ENCODE measurements around the gene PSMB11. TPM values are rescaled to one million over a fixed set of nuclear protein-coding genes. Genes with fewer than 3 reads are reported as not detected.

Gene PSMB11
- total RNA-seq, 1 experiment from 2014 or later, result not detected

GRCh38 chr14:23068789-23069412, 26.9 kb downstream of the PSMB11 start:
- in situ Hi-C loops (cut with HindIII; ENCODE audit: low pct_unique_long_range_greater_than_20kb, low sequenced_read_pairs), result no loop called here
- peak; percentile 86 for DNase-seq (ENCODE audit: low read depth)

- no peak for DNase-seq (ENCODE audit: low read depth)
- in situ Hi-C loops (cut with HindIII; ENCODE audit: low pct_unique_long_range_greater_than_20kb, low sequenced_read_pairs), result no loop called here
Observed at GRCh38 chr14:23069413-23069806, 27.4 kb downstream of the PSMB11 start.

GRCh38 chr14:23070262-23071129, 28.5 kb downstream of the PSMB11 start:
- in situ Hi-C loops (cut with HindIII; ENCODE audit: low pct_unique_long_range_greater_than_20kb, low sequenced_read_pairs), result no loop called here

GRCh38 chr14:23071244-23071920, 29.4 kb downstream of the PSMB11 start:
- DNase-seq (ENCODE audit: low read depth), result peak; percentile 78
- in situ Hi-C loops (cut with HindIII; ENCODE audit: low pct_unique_long_range_greater_than_20kb, low sequenced_read_pairs), result no loop called here

More at GRCh38 chr14:23070262-23071129, 28.5 kb downstream of the PSMB11 start:
- no peak for DNase-seq (ENCODE audit: low read depth)

- DNase-seq (ENCODE audit: low read depth), result no peak
- in situ Hi-C loops (cut with HindIII; ENCODE audit: low pct_unique_long_range_greater_than_20kb, low sequenced_read_pairs), result no loop called here
Observed at GRCh38 chr14:23071921-23072539, 30.0 kb downstream of the PSMB11 start.

GRCh38 chr14:23074906-23075305, 32.9 kb downstream of the PSMB11 start:
- DNase-seq (ENCODE audit: low read depth), result no peak
- in situ Hi-C loops (cut with HindIII; ENCODE audit: low pct_unique_long_range_greater_than_20kb, low sequenced_read_pairs), result no loop called here

- in situ Hi-C loops (cut with HindIII; ENCODE audit: low pct_unique_long_range_greater_than_20kb, low sequenced_read_pairs), result no loop called here
- DNase-seq (ENCODE audit: low read depth), result no peak
Observed at GRCh38 chr14:23076785-23077408, 34.9 kb downstream of the PSMB11 start.

GRCh38 chr14:23077962-23078361, 36.0 kb downstream of the PSMB11 start:
- in situ Hi-C loops (cut with HindIII; ENCODE audit: low pct_unique_long_range_greater_than_20kb, low sequenced_read_pairs), result no loop called here
- DNase-seq (ENCODE audit: low read depth), result no peak

GRCh38 chr14:23078692-23079116, 36.7 kb downstream of the PSMB11 start:
- in situ Hi-C loops (cut with HindIII; ENCODE audit: low pct_unique_long_range_greater_than_20kb, low sequenced_read_pairs), result no loop called here
- DNase-seq (ENCODE audit: low read depth), result peak; percentile 77

- DNase-seq (ENCODE audit: low read depth), result no peak
- in situ Hi-C loops (cut with HindIII; ENCODE audit: low pct_unique_long_range_greater_than_20kb, low sequenced_read_pairs), result no loop called here
Observed at GRCh38 chr14:23079716-23080115, 37.7 kb downstream of the PSMB11 start.

- DNase-seq (ENCODE audit: low read depth), result no peak
- in situ Hi-C loops (cut with HindIII; ENCODE audit: low pct_unique_long_range_greater_than_20kb, low sequenced_read_pairs), result no loop called here
Observed at GRCh38 chr14:23080474-23080873, 38.5 kb downstream of the PSMB11 start.

- DNase-seq (ENCODE audit: low read depth), result no peak
- in situ Hi-C loops (cut with HindIII; ENCODE audit: low pct_unique_long_range_greater_than_20kb, low sequenced_read_pairs), result no loop called here
Observed at GRCh38 chr14:23085458-23085857, 43.4 kb downstream of the PSMB11 start.

- no peak for DNase-seq (ENCODE audit: low read depth)
- in situ Hi-C loops (cut with HindIII; ENCODE audit: low pct_unique_long_range_greater_than_20kb, low sequenced_read_pairs), result no loop called here
Observed at GRCh38 chr14:23086565-23086964, 44.6 kb downstream of the PSMB11 start.

- no peak for DNase-seq (ENCODE audit: low read depth)
- in situ Hi-C loops (cut with HindIII; ENCODE audit: low pct_unique_long_range_greater_than_20kb, low sequenced_read_pairs), result no loop called here
Observed at GRCh38 chr14:23089498-23090253, 47.7 kb downstream of the PSMB11 start.

GRCh38 chr14:23090254-23090636, 48.2 kb downstream of the PSMB11 start:
- in situ Hi-C loops (cut with HindIII; ENCODE audit: low pct_unique_long_range_greater_than_20kb, low sequenced_read_pairs), result no loop called here
- DNase-seq (ENCODE audit: low read depth), result no peak

GRCh38 chr14:23091294-23092225, 49.5 kb downstream of the PSMB11 start:
- no peak for DNase-seq (ENCODE audit: low read depth)
- in situ Hi-C loops (cut with HindIII; ENCODE audit: low pct_unique_long_range_greater_than_20kb, low sequenced_read_pairs), result no loop called here

GRCh38 chr14:23093104-23093503, 51.1 kb downstream of the PSMB11 start:
- in situ Hi-C loops (cut with HindIII; ENCODE audit: low pct_unique_long_range_greater_than_20kb, low sequenced_read_pairs), result no loop called here
- no peak for DNase-seq (ENCODE audit: low read depth)

Measured in Caki2 (cell line).